ENCODE data around the gene PTPRM. TPM values are rescaled to one million over a fixed set of nuclear protein-coding genes. Genes with fewer than 3 reads are reported as not detected.

PTPRM gene
- polyA plus RNA-seq, 3 donors, result 0.04 to 2.1 (median 0.66) TPM

- Mint-ChIP-seq H3K4me1 (no peaks in the 10 kb centered on the region), H3K27me3 (ENCODE audit: low read depth in 3 of 3) (peaks cover 0 to 2% (median 0%) of the 10 kb centered on the region in 3 donors), H3K36me3 (no peaks in the 10 kb centered on the region), H3K9me3 (peaks cover 3 to 17% (median 10%) of the 10 kb centered on the region in 7 donors), H3K4me3 (no peak overlapping the region), H3K27ac (no peak overlapping the region)
- no peak for DNase-seq
- WGBS (ENCODE audit: insufficient coverage), result no CpG with 5 or more reads among the region's 3 CpGs
- intact Hi-C loops (cut with micrococcal nuclease), result no loop called here
- Histone ChIP-seq H3K79me2 (ENCODE audit: insufficient read depth, low read length) (no peaks in the 10 kb centered on the region), H3K9ac (ENCODE audit: insufficient read depth, low read length, poor library complexity, severe bottlenecking) (no peak overlapping the region), H3K27me3 (ENCODE audit: control insufficient read depth in 2 of 2, insufficient read depth in 2 of 2, low read length in 2 of 2) (no peaks in the 10 kb centered on the region), H4K20me1 (ENCODE audit: insufficient read depth, low read length) (no peaks in the 10 kb centered on the region), H2AFZ (ENCODE audit: insufficient read depth, low read depth, low read length, poor library complexity, severe bottlenecking) (no peak overlapping the region), H3K4me1 (ENCODE audit: control insufficient read depth in 1 of 2, insufficient read depth in 2 of 2, low read length in 2 of 2) (no peaks in the 10 kb centered on the region), H3K27ac (ENCODE audit: low read depth in 1 of 2, low read length in 2 of 2) (no peak overlapping the region), H3K36me3 (replicated peaks in 1 of 2; ENCODE audit: control insufficient read depth in 1 of 2, insufficient read depth in 2 of 2, low read length in 2 of 2) (no peaks in the 10 kb centered on the region), H3K9me3 (replicated peaks in 1 of 2; ENCODE audit: control insufficient read depth in 1 of 2, insufficient read depth in 1 of 2, low read length in 2 of 2) (peaks cover 0 to 3% of the 10 kb centered on the region in 2 donors), H3K4me2 (replicated peaks; ENCODE audit: extremely low read depth, low read length, poor library complexity, severe bottlenecking) (no peak overlapping the region), H3K4me3 (replicated peaks in 1 of 3; ENCODE audit: low read depth in 2 of 3, low read length in 3 of 3) (no peak overlapping the region)
- no peak for TF ChIP-seq CTCF (IDR thresholded peaks at IDR 0.05)
These were observed 609.0 kb downstream of the PTPRM start for GRCh38 chr18:8176109-8176508.

GRCh38 chr18:8176554-8176953 lies 609.4 kb downstream of the PTPRM start:
- H3K27ac Mint-ChIP-seq, result no peak overlapping the region
- no peak overlapping the region for H3K27ac ChIP-seq (ENCODE audit: low read depth in 1 of 2, low read length in 2 of 2)

More at GRCh38 chr18:8176554-8176953, 609.4 kb downstream of the PTPRM start:
- Histone ChIP-seq H3K27me3 (ENCODE audit: control insufficient read depth in 2 of 2, insufficient read depth in 2 of 2, low read length in 2 of 2) (no peaks in the 10 kb centered on the region), H3K4me1 (ENCODE audit: control insufficient read depth in 1 of 2, insufficient read depth in 2 of 2, low read length in 2 of 2) (no peaks in the 10 kb centered on the region), H3K9ac (ENCODE audit: insufficient read depth, low read length, poor library complexity, severe bottlenecking) (no peak overlapping the region), H3K79me2 (ENCODE audit: insufficient read depth, low read length) (no peaks in the 10 kb centered on the region), H4K20me1 (ENCODE audit: insufficient read depth, low read length) (no peaks in the 10 kb centered on the region), H3K36me3 (replicated peaks in 1 of 2; ENCODE audit: control insufficient read depth in 1 of 2, insufficient read depth in 2 of 2, low read length in 2 of 2) (no peaks in the 10 kb centered on the region), H3K9me3 (replicated peaks in 1 of 2; ENCODE audit: control insufficient read depth in 1 of 2, insufficient read depth in 1 of 2, low read length in 2 of 2) (peaks cover 0 to 3% of the 10 kb centered on the region in 2 donors), H3K4me3 (replicated peaks in 1 of 3; ENCODE audit: low read depth in 2 of 3, low read length in 3 of 3) (no peak overlapping the region), H3K4me2 (replicated peaks; ENCODE audit: extremely low read depth, low read length, poor library complexity, severe bottlenecking) (no peak overlapping the region), H2AFZ (ENCODE audit: insufficient read depth, low read depth, low read length, poor library complexity, severe bottlenecking) (no peak overlapping the region)
- Mint-ChIP-seq H3K27me3 (ENCODE audit: low read depth in 3 of 3) (peaks cover 0 to 2% (median 0%) of the 10 kb centered on the region in 3 donors), H3K9me3 (peaks cover 3 to 17% (median 10%) of the 10 kb centered on the region in 7 donors), H3K4me3 (no peak overlapping the region), H3K36me3 (no peaks in the 10 kb centered on the region), H3K4me1 (no peaks in the 10 kb centered on the region)
- intact Hi-C loops (cut with micrococcal nuclease), result no loop called here
- WGBS (ENCODE audit: insufficient coverage), result 76% methylated on average over 3 of the region's 4 CpGs
- no peak for TF ChIP-seq CTCF (IDR thresholded peaks at IDR 0.05)
- no peak for DNase-seq
